HepG2 (cell line): ENCODE measurements around the gene NDUFB7. TPM values are rescaled to one million over a fixed set of nuclear protein-coding genes. Genes with fewer than 3 reads are reported as not detected.

Source experiments
- ARHGAP35 ChIP-seq: sonication (generic); formaldehyde crosslinking; IDR thresholded peaks from 2 replicates; pipeline ENCODE4 v1.9.0; 2022; ENCODE audit warnings: mild to moderate bottlenecking, inconsistent platforms, moderate library complexity, missing genetic modification reagents, borderline replicate concordance
- ARNT ChIP-seq: fragments of 450-650 bp; IDR thresholded peaks from 2 replicates; pipeline ENCODE4 v1.6.1; 2017
- BCL6 ChIP-seq: IDR thresholded peaks from 2 replicates; pipeline ENCODE4 v1.6.1; 2016; ENCODE audit warnings: missing genetic modification reagents, missing compliant biosample characterization
- BORCS8-MEF2B ChIP-seq: sonication (generic); formaldehyde crosslinking; IDR thresholded peaks from 2 replicates; pipeline ENCODE4 v1.8.0; 2022; ENCODE audit warnings: mild to moderate bottlenecking, missing genetic modification reagents
- ETV6 ChIP-seq: sonication (generic); formaldehyde crosslinking; conservative IDR thresholded peaks from 2 replicates; pipeline ENCODE4 v1.4.0; 2020; ENCODE audit warnings: missing genetic modification reagents
- GATA4 ChIP-seq: sonication (generic); IDR thresholded peaks from 2 replicates; pipeline ENCODE4 v1.6.1; 2016; ENCODE audit warnings: antibody characterized with exemption, low read depth, borderline replicate concordance
- HOXA7 ChIP-seq: sonication (generic); formaldehyde crosslinking; IDR thresholded peaks from 2 replicates; pipeline ENCODE4 v1.8.1; 2022; ENCODE audit warnings: mild to moderate bottlenecking, missing genetic modification reagents, moderate library complexity
- THAP9 ChIP-seq: sonication (generic); formaldehyde crosslinking; IDR thresholded peaks from 2 replicates; pipeline ENCODE4; 2020; ENCODE audit warnings: missing genetic modification reagents, mild to moderate bottlenecking, borderline replicate concordance
- TSC22D2 ChIP-seq: sonication (generic); formaldehyde crosslinking; IDR thresholded peaks from 2 replicates; pipeline ENCODE4 v1.5.1; 2020; ENCODE audit warnings: missing genetic modification reagents, mild to moderate bottlenecking, borderline replicate concordance
- ZC3H13 ChIP-seq: sonication (generic); formaldehyde crosslinking; IDR thresholded peaks from 2 replicates; pipeline ENCODE4 v1.8.1; 2023; ENCODE audit warnings: mild to moderate bottlenecking, missing genetic modification reagents, moderate library complexity
- ZFAT ChIP-seq: sonication (generic); formaldehyde crosslinking; conservative IDR thresholded peaks from 2 replicates; pipeline ENCODE4 v1.8.1; 2023; ENCODE audit warnings: missing genetic modification reagents, inconsistent platforms
- ZNF274 ChIP-seq: sonication (generic); formaldehyde crosslinking; IDR thresholded peaks from 2 replicates; pipeline ENCODE4 v1.5.1; 2020; ENCODE audit warnings: mild to moderate bottlenecking, missing genetic modification reagents
- ZNF275 ChIP-seq: sonication (generic); formaldehyde crosslinking; IDR thresholded peaks from 2 replicates; pipeline ENCODE4 v1.8.0; 2022; ENCODE audit warnings: missing genetic modification reagents, mild to moderate bottlenecking, inconsistent platforms, borderline replicate concordance
- ZNF468 ChIP-seq: sonication (generic); formaldehyde crosslinking; IDR thresholded peaks from 2 replicates; pipeline ENCODE4 v1.8.0; 2022; ENCODE audit warnings: mild to moderate bottlenecking, moderate library complexity, missing genetic modification reagents
- ZNF547 ChIP-seq: sonication (generic); formaldehyde crosslinking; IDR thresholded peaks from 2 replicates; pipeline ENCODE4 v1.5.1; 2020; ENCODE audit warnings: mild to moderate bottlenecking, missing genetic modification reagents
- ZNF629 ChIP-seq: sonication (generic); formaldehyde crosslinking; conservative IDR thresholded peaks from 2 replicates; pipeline ENCODE4 v1.5.0; 2020; ENCODE audit warnings: missing genetic modification reagents
- ZSCAN9 ChIP-seq: IDR thresholded peaks from 2 replicates; pipeline ENCODE4 v1.6.1; 2016; ENCODE audit warnings: borderline replicate concordance
- polyA plus RNA-seq, 8 experiments: library from polyadenylated mRNA; depleted of rRNA in 3 of 8; stranded (reverse) in 7 of 8; unstranded in 1 of 8; fragments of >200 nt; fragmentation: Illumina TruSeq in 4 of 8; extraction: Trizol in 4 of 8; gene quantifications; 2 replicates each; pipeline versions ENCODE4 v1.2.1 to v1.2.3, GENCODE V29; 2011 to 2016; ENCODE audit warnings: low read depth in 4 of 8, missing spikeins in 1 of 8, mixed read lengths in 1 of 8; ENCODE audit not compliant: insufficient read depth in 1 of 8
- total RNA-seq, 5 experiments: library from RNA; depleted of rRNA; stranded (reverse); fragments of >200 nt; fragmentation: Illumina TruSeq; extraction: Trizol; gene quantifications; 2 replicates each; pipeline ENCODE4 v1.2.3, GENCODE V29; 2016; ENCODE audit warnings: low read depth in 1 of 5
- TF ChIP-seq, protein P1 (sequence below): sonication (generic); formaldehyde crosslinking; IDR thresholded peaks from one replicate; pipeline ENCODE4 v1.5.1; 2020; ENCODE audit warnings: mild to moderate bottlenecking, missing genetic modification reagents; ENCODE audit errors: not compliant biosample characterization

Gene NDUFB7
- total and polyA plus RNA-seq, 2 of the 13 experiments (the other 11 are each of a cell fraction or from before 2014, with no cell fraction given), result 156 to 198 TPM

- TF ChIP-seq ZNF275 (CRISPR knock-in tag), result peak; percentile 76; the same call in 1 of the 2 replicates
- TF ChIP-seq THAP9 (CRISPR knock-in tag), result peak; percentile 81
- TF ChIP-seq TSC22D2, result peak; percentile 45; the same call in 1 of the 2 replicates
- TF ChIP-seq BORCS8-MEF2B (CRISPR knock-in tag), result peak; percentile 83
- no peak for TF ChIP-seq ZNF468 (CRISPR knock-in tag)
- no peak; the same call in 1 of the 2 replicates for TF ChIP-seq ZSCAN9 (CRISPR knock-in tag)
- no peak for TF ChIP-seq HOXA7 (CRISPR knock-in tag)
- peak; percentile 92 for TF ChIP-seq ZNF274
- TF ChIP-seq ZFAT (CRISPR knock-in tag), result no peak
- peak; percentile 29; the same call in 1 of the 2 replicates for TF ChIP-seq ETV6 (CRISPR knock-in tag)
- TF ChIP-seq, protein P1, sequence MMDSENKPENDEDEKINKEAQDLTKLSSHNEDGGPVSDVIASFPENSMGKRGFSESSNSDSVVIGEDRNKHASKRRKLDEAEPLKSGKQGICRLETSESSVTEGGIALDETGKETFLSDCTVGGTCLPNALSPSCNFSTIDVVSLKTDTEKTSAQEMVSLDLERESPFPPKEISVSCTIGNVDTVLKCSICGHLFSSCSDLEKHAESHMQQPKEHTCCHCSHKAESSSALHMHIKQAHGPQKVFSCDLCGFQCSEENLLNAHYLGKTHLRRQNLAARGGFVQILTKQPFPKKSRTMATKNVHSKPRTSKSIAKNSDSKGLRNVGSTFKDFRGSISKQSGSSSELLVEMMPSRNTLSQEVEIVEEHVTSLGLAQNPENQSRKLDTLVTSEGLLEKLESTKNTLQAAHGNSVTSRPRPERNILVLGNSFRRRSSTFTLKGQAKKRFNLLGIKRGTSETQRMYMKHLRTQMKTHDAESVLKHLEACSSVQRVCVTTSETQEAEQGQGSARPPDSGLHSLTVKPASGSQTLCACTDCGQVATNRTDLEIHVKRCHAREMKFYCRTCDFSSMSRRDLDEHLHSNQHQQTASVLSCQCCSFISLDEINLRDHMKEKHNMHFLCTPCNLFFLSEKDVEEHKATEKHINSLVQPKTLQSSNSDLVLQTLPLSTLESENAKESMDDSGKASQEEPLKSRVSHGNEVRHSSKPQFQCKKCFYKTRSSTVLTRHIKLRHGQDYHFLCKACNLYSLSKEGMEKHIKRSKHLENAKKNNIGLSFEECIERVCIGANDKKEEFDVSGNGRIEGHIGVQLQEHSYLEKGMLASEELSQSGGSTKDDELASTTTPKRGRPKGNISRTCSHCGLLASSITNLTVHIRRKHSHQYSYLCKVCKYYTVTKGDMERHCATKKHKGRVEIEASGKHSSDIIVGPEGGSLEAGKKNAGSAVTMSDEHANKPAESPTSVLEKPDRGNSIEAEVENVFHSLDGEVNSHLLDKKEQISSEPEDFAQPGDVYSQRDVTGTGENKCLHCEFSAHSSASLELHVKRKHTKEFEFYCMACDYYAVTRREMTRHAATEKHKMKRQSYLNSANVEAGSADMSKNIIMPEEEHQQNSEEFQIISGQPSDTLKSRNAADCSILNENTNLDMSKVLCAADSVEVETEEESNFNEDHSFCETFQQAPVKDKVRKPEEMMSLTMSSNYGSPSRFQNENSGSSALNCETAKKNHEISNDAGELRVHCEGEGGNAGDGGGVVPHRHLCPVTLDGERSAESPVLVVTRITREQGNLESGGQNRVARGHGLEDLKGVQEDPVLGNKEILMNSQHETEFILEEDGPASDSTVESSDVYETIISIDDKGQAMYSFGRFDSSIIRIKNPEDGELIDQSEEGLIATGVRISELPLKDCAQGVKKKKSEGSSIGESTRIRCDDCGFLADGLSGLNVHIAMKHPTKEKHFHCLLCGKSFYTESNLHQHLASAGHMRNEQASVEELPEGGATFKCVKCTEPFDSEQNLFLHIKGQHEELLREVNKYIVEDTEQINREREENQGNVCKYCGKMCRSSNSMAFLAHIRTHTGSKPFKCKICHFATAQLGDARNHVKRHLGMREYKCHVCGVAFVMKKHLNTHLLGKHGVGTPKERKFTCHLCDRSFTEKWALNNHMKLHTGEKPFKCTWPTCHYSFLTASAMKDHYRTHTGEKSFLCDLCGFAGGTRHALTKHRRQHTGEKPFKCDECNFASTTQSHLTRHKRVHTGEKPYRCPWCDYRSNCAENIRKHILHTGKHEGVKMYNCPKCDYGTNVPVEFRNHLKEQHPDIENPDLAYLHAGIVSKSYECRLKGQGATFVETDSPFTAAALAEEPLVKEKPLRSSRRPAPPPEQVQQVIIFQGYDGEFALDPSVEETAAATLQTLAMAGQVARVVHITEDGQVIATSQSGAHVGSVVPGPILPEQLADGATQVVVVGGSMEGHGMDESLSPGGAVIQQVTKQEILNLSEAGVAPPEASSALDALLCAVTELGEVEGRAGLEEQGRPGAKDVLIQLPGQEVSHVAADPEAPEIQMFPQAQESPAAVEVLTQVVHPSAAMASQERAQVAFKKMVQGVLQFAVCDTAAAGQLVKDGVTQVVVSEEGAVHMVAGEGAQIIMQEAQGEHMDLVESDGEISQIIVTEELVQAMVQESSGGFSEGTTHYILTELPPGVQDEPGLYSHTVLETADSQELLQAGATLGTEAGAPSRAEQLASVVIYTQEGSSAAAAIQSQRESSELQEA (CRISPR knock-in tag), result peak; percentile 57
- TF ChIP-seq ZC3H13, result no peak
- no peak for TF ChIP-seq BCL6 (CRISPR knock-in tag)
- TF ChIP-seq ZNF547, result peak; percentile 92
- no peak for TF ChIP-seq ARHGAP35 (CRISPR knock-in tag)
- peak; percentile 56; the same call in 1 of the 2 replicates for TF ChIP-seq GATA4
- no peak for TF ChIP-seq ARNT
- no peak for TF ChIP-seq ZNF629 (CRISPR knock-in tag)
Observed at GRCh38 chr19:14529254-14530004, 42.4 kb downstream of the NDUFB7 start, which contains the start of gene TECR (continued).
